ENCODE data around the gene NKX6-2.

NKX6-2 gene

DNA sequence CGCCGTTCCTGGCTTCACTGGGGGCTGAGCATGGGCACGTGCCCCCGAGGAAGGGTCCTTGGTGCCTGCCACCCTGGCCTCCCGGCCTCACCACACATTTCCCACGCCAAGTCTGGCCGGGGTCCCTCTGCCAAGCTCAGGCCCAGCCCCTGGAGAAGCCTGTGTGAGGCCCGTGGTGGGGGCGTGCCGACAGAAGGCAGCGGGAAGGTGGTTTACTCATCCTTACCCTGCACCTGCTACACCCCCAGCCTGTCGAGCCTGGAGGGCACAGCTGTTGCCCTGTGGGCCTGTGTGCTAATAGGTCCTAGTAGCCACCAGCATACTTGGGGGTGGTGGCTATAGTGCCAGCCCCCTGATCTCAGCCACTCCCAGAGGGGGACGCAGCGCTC, 46.7 kb downstream of the NKX6-2 start:
- ATAC-seq (ENCODE audit: low read depth), result no peak
- H3K9me3 ChIP-seq (ENCODE audit: severe bottlenecking), result no peaks in the 10 kb centered on the region

DNA sequence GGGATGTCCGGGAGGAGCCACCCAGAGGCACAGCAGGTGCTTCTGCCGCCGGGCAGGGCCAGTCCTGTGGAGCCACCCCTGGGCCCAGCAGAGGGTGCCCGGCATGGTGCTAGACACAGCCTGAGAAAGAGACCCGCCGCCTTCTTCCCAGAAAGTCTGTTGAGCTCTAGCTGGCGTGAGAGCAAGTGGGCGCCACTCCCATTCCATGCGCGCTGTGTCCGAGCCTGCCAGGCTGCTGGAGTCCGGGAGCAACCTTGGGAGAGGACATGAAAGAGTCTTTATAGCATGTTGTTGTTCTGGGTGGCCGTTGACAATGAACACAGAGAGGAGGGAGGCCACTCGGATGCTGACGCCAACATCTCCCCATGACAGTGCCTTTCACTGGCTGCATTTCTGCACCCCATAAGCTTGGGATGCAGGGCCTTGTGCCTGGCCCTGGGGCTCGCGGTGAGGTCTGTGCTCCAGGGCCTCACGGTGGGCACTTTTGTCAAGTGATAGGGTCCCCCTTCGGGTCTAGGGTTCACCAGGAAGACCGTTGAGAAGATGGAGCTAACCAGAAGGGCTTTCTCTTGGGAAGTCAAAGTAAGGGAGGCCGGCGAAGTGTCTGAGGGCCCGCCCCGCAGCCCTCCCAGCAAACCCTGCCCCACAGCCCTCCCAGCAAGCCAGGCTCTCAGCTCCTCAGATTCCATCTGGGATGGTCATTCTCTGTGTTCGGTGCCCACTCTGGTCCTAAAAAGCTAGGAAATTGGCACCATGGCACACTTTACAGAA, 47.3 kb downstream of the NKX6-2 start:
- no peak for TF ChIP-seq CTCF (IDR thresholded peaks at IDR 0.05; ENCODE audit: poor library complexity, severe bottlenecking)
- no peaks in the 10 kb centered on the region for H3K36me3 ChIP-seq (ENCODE audit: low read depth)
- H3K4me1 ChIP-seq (ENCODE audit: insufficient read depth, poor library complexity, severe bottlenecking), result no peaks in the 10 kb centered on the region
- H3K27me3 ChIP-seq (ENCODE audit: insufficient read depth, poor library complexity, severe bottlenecking), result no peaks in the 10 kb centered on the region
- no peak overlapping the region for H3K27ac ChIP-seq (ENCODE audit: poor library complexity, severe bottlenecking)
- ATAC-seq (ENCODE audit: low read depth), result no peak
- no peak for DNase-seq (ENCODE audit: low spot score)
- H3K4me3 ChIP-seq (ENCODE audit: severe bottlenecking), result no peak overlapping the region
- no peaks in the 10 kb centered on the region for H3K9me3 ChIP-seq (ENCODE audit: severe bottlenecking)

More for the DNA sequence above, 46.7 kb downstream of the NKX6-2 start:
- TF ChIP-seq CTCF (IDR thresholded peaks at IDR 0.05; ENCODE audit: poor library complexity, severe bottlenecking), result no peak
- no peak overlapping the region for H3K4me3 ChIP-seq (ENCODE audit: severe bottlenecking)
- H3K36me3 ChIP-seq (ENCODE audit: low read depth), result no peaks in the 10 kb centered on the region
- no peaks in the 10 kb centered on the region for H3K27me3 ChIP-seq (ENCODE audit: insufficient read depth, poor library complexity, severe bottlenecking)
- DNase-seq (ENCODE audit: low spot score), result no peak
- H3K4me1 ChIP-seq (ENCODE audit: insufficient read depth, poor library complexity, severe bottlenecking), result no peaks in the 10 kb centered on the region
- H3K27ac ChIP-seq (ENCODE audit: poor library complexity, severe bottlenecking), result no peak overlapping the region

DNA sequence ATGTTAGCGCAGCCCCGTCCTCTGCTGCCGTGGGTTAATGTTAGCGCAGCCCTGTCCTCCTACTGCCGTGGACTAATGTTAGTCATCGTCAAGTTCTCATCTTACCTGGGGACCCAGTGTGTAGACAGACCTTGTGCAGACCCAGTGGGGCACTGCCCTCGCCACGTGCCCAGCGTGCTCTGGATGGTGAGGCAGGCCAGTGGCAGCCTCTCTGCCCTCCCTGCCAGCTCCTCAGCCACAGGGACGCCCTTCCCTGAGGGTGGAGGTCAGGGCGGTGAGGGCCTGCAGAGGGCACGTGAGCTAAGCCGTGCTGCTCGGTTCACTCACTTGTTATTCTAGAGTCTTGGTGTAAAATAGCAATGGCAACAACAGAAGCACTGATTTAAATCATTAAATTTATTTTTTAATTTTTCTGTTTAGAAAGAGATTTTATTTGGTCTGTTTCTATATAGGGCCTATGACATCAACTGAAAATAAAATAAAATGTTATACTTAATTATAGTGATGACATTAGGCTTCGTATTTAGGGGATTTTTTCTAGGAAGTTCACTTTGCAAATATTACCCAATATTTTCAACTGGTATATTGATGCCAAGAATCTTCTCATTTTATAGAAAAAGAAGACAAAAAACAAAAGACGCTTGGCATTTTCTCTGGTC, 48.4 kb downstream of the NKX6-2 start:
- no peaks in the 10 kb centered on the region for H3K4me1 ChIP-seq (ENCODE audit: insufficient read depth, poor library complexity, severe bottlenecking)
- H3K4me3 ChIP-seq (ENCODE audit: severe bottlenecking), result no peak overlapping the region
- no peaks in the 10 kb centered on the region for H3K36me3 ChIP-seq (ENCODE audit: low read depth)
- no peak for ATAC-seq (ENCODE audit: low read depth)
- H3K27ac ChIP-seq (ENCODE audit: poor library complexity, severe bottlenecking), result no peak overlapping the region
- no peak for TF ChIP-seq CTCF (IDR thresholded peaks at IDR 0.05; ENCODE audit: poor library complexity, severe bottlenecking)
- DNase-seq (ENCODE audit: low spot score), result no peak
- no peaks in the 10 kb centered on the region for H3K27me3 ChIP-seq (ENCODE audit: insufficient read depth, poor library complexity, severe bottlenecking)
- H3K9me3 ChIP-seq (ENCODE audit: severe bottlenecking), result no peaks in the 10 kb centered on the region

DNA sequence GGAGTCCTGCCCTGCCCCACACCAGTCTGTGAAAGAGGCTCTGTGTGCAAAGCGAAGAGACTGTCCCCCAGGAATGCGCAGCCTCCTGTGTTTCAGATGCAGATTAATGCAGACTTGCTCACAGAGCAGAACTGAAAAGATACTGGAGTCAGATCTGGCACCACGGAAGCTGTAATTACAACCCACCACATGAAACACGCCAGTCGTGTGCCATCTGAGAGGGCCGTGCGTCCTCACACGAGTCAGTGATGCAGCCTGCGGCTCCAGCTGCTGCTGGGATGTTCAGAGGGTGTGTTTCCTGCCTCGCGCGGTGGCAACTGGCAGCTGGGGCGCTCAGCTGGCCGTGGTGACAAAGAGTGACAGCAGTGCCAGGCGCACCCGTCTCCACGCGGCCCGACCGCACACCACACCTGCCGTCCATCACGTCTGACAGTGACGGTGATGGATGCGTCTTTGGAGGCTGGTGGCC, 50.0 kb downstream of the NKX6-2 start:
- Histone ChIP-seq H3K36me3 (ENCODE audit: low read depth) (no peaks in the 10 kb centered on the region), H3K9me3 (ENCODE audit: severe bottlenecking) (no peaks in the 10 kb centered on the region), H3K4me1 (ENCODE audit: insufficient read depth, poor library complexity, severe bottlenecking) (no peaks in the 10 kb centered on the region), H3K27me3 (ENCODE audit: insufficient read depth, poor library complexity, severe bottlenecking) (no peaks in the 10 kb centered on the region), H3K4me3 (ENCODE audit: severe bottlenecking) (no peak overlapping the region), H3K27ac (ENCODE audit: poor library complexity, severe bottlenecking) (no peak overlapping the region)
- DNase-seq (ENCODE audit: low spot score), result no peak
- ATAC-seq (ENCODE audit: low read depth), result no peak
- no peak for TF ChIP-seq CTCF (IDR thresholded peaks at IDR 0.05; ENCODE audit: poor library complexity, severe bottlenecking)

DNA sequence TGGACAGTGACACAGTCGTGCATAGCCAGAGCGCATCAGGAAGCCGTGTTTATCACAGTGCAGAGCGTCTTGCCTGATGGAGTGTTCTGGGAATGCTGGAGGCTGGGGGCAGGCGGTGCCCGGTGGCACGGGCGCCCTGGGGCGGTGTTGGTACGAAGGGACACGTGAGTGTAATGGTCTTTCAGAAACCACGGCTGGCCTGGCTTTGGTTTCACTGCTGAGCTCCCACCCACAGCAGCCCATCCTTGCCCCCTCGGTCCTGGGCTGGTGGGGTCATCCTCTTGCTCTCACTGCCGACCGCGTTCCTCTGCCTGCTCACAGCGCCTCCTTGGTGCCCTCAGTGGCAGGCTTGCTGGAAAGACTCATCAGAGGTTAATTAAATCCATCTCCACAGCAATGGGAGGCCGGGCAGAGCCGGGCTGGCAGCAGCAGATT, 50.6 kb downstream of the NKX6-2 start:
- no peaks in the 10 kb centered on the region for H3K36me3 ChIP-seq (ENCODE audit: low read depth)

More for the DNA sequence above, 50.6 kb downstream of the NKX6-2 start:
- Histone ChIP-seq H3K4me3 (ENCODE audit: severe bottlenecking) (no peak overlapping the region), H3K27ac (ENCODE audit: poor library complexity, severe bottlenecking) (no peak overlapping the region), H3K9me3 (ENCODE audit: severe bottlenecking) (no peaks in the 10 kb centered on the region), H3K27me3 (ENCODE audit: insufficient read depth, poor library complexity, severe bottlenecking) (no peaks in the 10 kb centered on the region), H3K4me1 (ENCODE audit: insufficient read depth, poor library complexity, severe bottlenecking) (no peaks in the 10 kb centered on the region)
- TF ChIP-seq CTCF (IDR thresholded peaks at IDR 0.05; ENCODE audit: poor library complexity, severe bottlenecking), result no peak
- no peak for DNase-seq (ENCODE audit: low spot score)
- ATAC-seq (ENCODE audit: low read depth), result no peak
